ENCODE data around the gene SPIN1. TPM values are rescaled to one million over a fixed set of nuclear protein-coding genes. Genes with fewer than 3 reads are reported as not detected.

Gene SPIN1
- total RNA-seq, 2 experiments from 2014 or later: 20.0 to 39.0 TPM

GRCh38 chr9:88372103-88372654, 16.1 kb upstream of the SPIN1 start:
- Histone ChIP-seq H3K4me3 (ENCODE audit: low read depth, low read length, poor library complexity, severe bottlenecking) (no peak overlapping the region), H3K36me3 (ENCODE audit: insufficient read depth, low read length) (no peaks in the 10 kb centered on the region), H3K27ac (ENCODE audit: low read depth, low read length, poor library complexity, severe bottlenecking) (no peak overlapping the region), H4K20me1 (ENCODE audit: insufficient read depth, low read length) (no peaks in the 10 kb centered on the region), H3K4me1 (ENCODE audit: insufficient read depth, low read length, poor library complexity, severe bottlenecking) (no peaks in the 10 kb centered on the region), H3K9me3 (ENCODE audit: low read length) (no peaks in the 10 kb centered on the region), H2AFZ (ENCODE audit: low read length) (no peak overlapping the region), H3K79me2 (ENCODE audit: insufficient read depth, low read depth, low read length) (0 out of 2 replicates have a peak, but pooled peaks cover 5% of the 10 kb centered on the region), H3K4me2 (ENCODE audit: low read length) (no peak overlapping the region), H3K9me2 (ENCODE audit: insufficient read depth, low read length) (no peaks in the 10 kb centered on the region)
- no peak for DNase-seq (ENCODE audit: low spot score)
- intact Hi-C loops (cut with micrococcal nuclease; ENCODE audit: unreplicated experiment): no loop called here
- CTCF ChIA-PET (ENCODE audit: unreplicated experiment): no interaction called here
- POLR2A ChIA-PET: interaction anchor here (0.6 kb wide), 1 partner anchor 118 kb away, joined by 3 read pairs; no protein-coding TSS in a partner anchor
- no peak for TF ChIP-seq EZH2phosphoT487 (IDR thresholded peaks at IDR 0.05; ENCODE audit: borderline replicate concordance, low read depth, low read length)
- TF ChIP-seq, protein P1, sequence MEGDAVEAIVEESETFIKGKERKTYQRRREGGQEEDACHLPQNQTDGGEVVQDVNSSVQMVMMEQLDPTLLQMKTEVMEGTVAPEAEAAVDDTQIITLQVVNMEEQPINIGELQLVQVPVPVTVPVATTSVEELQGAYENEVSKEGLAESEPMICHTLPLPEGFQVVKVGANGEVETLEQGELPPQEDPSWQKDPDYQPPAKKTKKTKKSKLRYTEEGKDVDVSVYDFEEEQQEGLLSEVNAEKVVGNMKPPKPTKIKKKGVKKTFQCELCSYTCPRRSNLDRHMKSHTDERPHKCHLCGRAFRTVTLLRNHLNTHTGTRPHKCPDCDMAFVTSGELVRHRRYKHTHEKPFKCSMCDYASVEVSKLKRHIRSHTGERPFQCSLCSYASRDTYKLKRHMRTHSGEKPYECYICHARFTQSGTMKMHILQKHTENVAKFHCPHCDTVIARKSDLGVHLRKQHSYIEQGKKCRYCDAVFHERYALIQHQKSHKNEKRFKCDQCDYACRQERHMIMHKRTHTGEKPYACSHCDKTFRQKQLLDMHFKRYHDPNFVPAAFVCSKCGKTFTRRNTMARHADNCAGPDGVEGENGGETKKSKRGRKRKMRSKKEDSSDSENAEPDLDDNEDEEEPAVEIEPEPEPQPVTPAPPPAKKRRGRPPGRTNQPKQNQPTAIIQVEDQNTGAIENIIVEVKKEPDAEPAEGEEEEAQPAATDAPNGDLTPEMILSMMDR (conservative IDR thresholded peaks at IDR 0.05; ENCODE audit: low read length): no peak
- no TSS peak for BruUV-seq (replicated peaks)

- POLR2A ChIA-PET: no interaction called here
Observed at GRCh38 chr9:88373045-88373444, 15.2 kb upstream of the SPIN1 start.

GRCh38 chr9:88378317-88378716, 9.9 kb upstream of the SPIN1 start:
- no peaks in the 10 kb centered on the region for H3K9me3 ChIP-seq (ENCODE audit: low read length)
- H3K36me3 ChIP-seq (ENCODE audit: insufficient read depth, low read length): no peaks in the 10 kb centered on the region
- no peaks in the 10 kb centered on the region for H4K20me1 ChIP-seq (ENCODE audit: insufficient read depth, low read length)
- intact Hi-C loops (cut with micrococcal nuclease; ENCODE audit: unreplicated experiment): no loop called here
- no peak overlapping the region for H3K4me2 ChIP-seq (ENCODE audit: low read length)
- no peak for DNase-seq (ENCODE audit: low spot score)
- no peak overlapping the region for H2AFZ ChIP-seq (ENCODE audit: low read length)
- no peaks in the 10 kb centered on the region for H3K9me2 ChIP-seq (ENCODE audit: insufficient read depth, low read length)
- no peak overlapping the region for H3K4me3 ChIP-seq (ENCODE audit: low read depth, low read length, poor library complexity, severe bottlenecking)
- H3K79me2 ChIP-seq (ENCODE audit: insufficient read depth, low read depth, low read length): no peaks in the 10 kb centered on the region
- POLR2A ChIA-PET: no interaction called here
- TF ChIP-seq, protein P1 (conservative IDR thresholded peaks at IDR 0.05; ENCODE audit: low read length): no peak
- no peak for TF ChIP-seq EZH2phosphoT487 (IDR thresholded peaks at IDR 0.05; ENCODE audit: borderline replicate concordance, low read depth, low read length)
- H3K4me1 ChIP-seq (ENCODE audit: insufficient read depth, low read length, poor library complexity, severe bottlenecking): no peaks in the 10 kb centered on the region
- no peak overlapping the region for H3K27ac ChIP-seq (ENCODE audit: low read depth, low read length, poor library complexity, severe bottlenecking)
- no TSS peak for BruUV-seq (replicated peaks)
- CTCF ChIA-PET (ENCODE audit: unreplicated experiment): no interaction called here

More at GRCh38 chr9:88373045-88373444, 15.2 kb upstream of the SPIN1 start:
- H3K4me1 ChIP-seq (ENCODE audit: insufficient read depth, low read length, poor library complexity, severe bottlenecking): no peaks in the 10 kb centered on the region
- H3K79me2 ChIP-seq (ENCODE audit: insufficient read depth, low read depth, low read length): 0 out of 2 replicates have a peak, but pooled peaks cover 5% of the 10 kb centered on the region
- H3K27ac ChIP-seq (ENCODE audit: low read depth, low read length, poor library complexity, severe bottlenecking): no peak overlapping the region
- H3K9me2 ChIP-seq (ENCODE audit: insufficient read depth, low read length): no peaks in the 10 kb centered on the region
- no peak overlapping the region for H3K4me3 ChIP-seq (ENCODE audit: low read depth, low read length, poor library complexity, severe bottlenecking)
- H3K4me2 ChIP-seq (ENCODE audit: low read length): no peak overlapping the region
- TF ChIP-seq EZH2phosphoT487 (IDR thresholded peaks at IDR 0.05; ENCODE audit: borderline replicate concordance, low read depth, low read length): no peak
- TF ChIP-seq, protein P1 (conservative IDR thresholded peaks at IDR 0.05; ENCODE audit: low read length): no peak
- H4K20me1 ChIP-seq (ENCODE audit: insufficient read depth, low read length): no peaks in the 10 kb centered on the region
- no peak overlapping the region for H2AFZ ChIP-seq (ENCODE audit: low read length)
- no TSS peak for BruUV-seq (replicated peaks)
- no peak for DNase-seq (ENCODE audit: low spot score)
- CTCF ChIA-PET (ENCODE audit: unreplicated experiment): no interaction called here
- intact Hi-C loops (cut with micrococcal nuclease; ENCODE audit: unreplicated experiment): no loop called here
- no peaks in the 10 kb centered on the region for H3K36me3 ChIP-seq (ENCODE audit: insufficient read depth, low read length)
- no peaks in the 10 kb centered on the region for H3K9me3 ChIP-seq (ENCODE audit: low read length)
